ENCODE data around the gene PSMF1. TPM values are rescaled to one million over a fixed set of nuclear protein-coding genes. Genes with fewer than 3 reads are reported as not detected.

PSMF1 gene
- total RNA-seq (2014; rRNA removed; shearing (Covaris generic)): 46.5 and 84.2 TPM in 2 replicates
- polyA plus RNA-seq (2016; fragmentation: Nextera tagmentation; extraction: Ambion mirVana): 70.4 and 73.7 TPM in 2 replicates
- long read RNA-seq, full-length matches to known transcripts: 69 of 77 reads
- long read RNA-seq, partial matches to known transcripts: 1 of 77 reads
- long read RNA-seq, other reads (novel, unspliced or antisense): 7 of 77 reads

GRCh38 chr20:1118336-1119127 is at the start of gene PSMF1:
PSMF1 (plus strand) TSS chr20:1118602; CDS start chr20:1118774, 172 bp downstream.
- Histone ChIP-seq H3K36me3 (ENCODE audit: insufficient read depth) (no peaks in the 10 kb centered on the region), H2AFZ (peak within 1 kb of the TSS; percentile 91; the same call in 1 of the 2 replicates), H3K27me3 (ENCODE audit: insufficient read depth) (no peaks in the 10 kb centered on the region), H3K4me2 (peak within 1 kb of the TSS; percentile 95), H3F3A (replicated peaks; ENCODE audit: low read depth) (no peaks in the 10 kb centered on the region), H3K9me2 (ENCODE audit: insufficient read depth) (no peaks in the 10 kb centered on the region), H3K79me2 (replicated peaks; ENCODE audit: insufficient read depth) (peaks cover 49% of the 10 kb centered on the region), H3K4me3 (peak within 1 kb of the TSS; percentile 95), H3K4me1 (ENCODE audit: insufficient read depth) (peaks cover 10% of the 10 kb centered on the region; the same call in 1 of the 2 replicates), H4K20me1 (replicated peaks; ENCODE audit: insufficient read depth) (peaks cover 26% of the 10 kb centered on the region), H3K27ac (ENCODE audit: low read depth) (peak within 1 kb of the TSS; percentile 90; the same call in 1 of the 2 replicates)
- H3K4me1 Mint-ChIP-seq: peaks cover 32% of the 10 kb centered on the region
- peaks cover 3% of the 10 kb centered on the region; the same call in 2 of the 3 replicates for H3K9me3 Mint-ChIP-seq
- H3K27ac Mint-ChIP-seq: peak within 1 kb of the TSS; percentile 88
- peak within 1 kb of the TSS; percentile 97 for H3K4me3 Mint-ChIP-seq
- DNase-seq (ENCODE audit: low spot score): peak; percentile 96
- peaks cover 12% of the 10 kb centered on the region; the same call in 2 of the 3 replicates for H3K36me3 Mint-ChIP-seq (ENCODE audit: low read depth)
- peak; percentile 93 for ATAC-seq
- H3K27me3 Mint-ChIP-seq (ENCODE audit: insufficient read depth, low read depth, poor library complexity): peaks cover 4% of the 10 kb centered on the region
- TF ChIP-seq EZH2phosphoT487 (IDR thresholded peaks at IDR 0.05; ENCODE audit: unreplicated experiment) (no peak), EZH2 (IDR thresholded peaks at IDR 0.05; ENCODE audit: low read depth, unreplicated experiment) (no peak), NANOG (IDR thresholded peaks at IDR 0.05; ENCODE audit: borderline replicate concordance) (no peak), CREB1 (CRISPR knock-in tag; IDR thresholded peaks at IDR 0.05; ENCODE audit: low read depth) (peak; percentile 89), CTCF (conservative IDR thresholded peaks at IDR 0.05; ENCODE audit: low read depth in 2 of 2) (0 out of 4 replicates have a peak, but pooled peaks of 1 of the 2 experiments have one; percentile 1), POLR2AphosphoS5 (IDR thresholded peaks at IDR 0.05; ENCODE audit: low read depth) (peak; percentile 75), JUNB (IDR thresholded peaks at IDR 0.05; ENCODE audit: unreplicated experiment) (no peak), ZNF331 (CRISPR knock-in tag; IDR thresholded peaks at IDR 0.05; ENCODE audit: low read depth) (peak; percentile 16; the same call in 1 of the 2 replicates), ETS1 (IDR thresholded peaks at IDR 0.05) (peak; percentile 81), ZNF462 (CRISPR knock-in tag; IDR thresholded peaks at IDR 0.05) (0 out of 2 replicates have a peak, but pooled peaks have one; percentile 4), REST (IDR thresholded peaks at IDR 0.05; ENCODE audit: unreplicated experiment) (no peak), STAT1 (IDR thresholded peaks at IDR 0.05; ENCODE audit: unreplicated experiment) (no peak)
